Measurements from ENCODE around the gene FAM169A.
"Not testable (repeated sequence)": the region's sequence is repeated elsewhere in the genome, so short reads cannot be mapped to it uniquely, and the experiment has no call there.

FAM169A gene

GRCh38 chr5:74865804-74866595 is at the start of gene FAM169A:
Gene FAM169A, minus strand, starts transcription at chr5:74866387. Its CDS starts 24,711 bp downstream, at chr5:74841676.
- DNase-seq, result peak in 1 of 2 experiments; percentile 58

- no peak for DNase-seq
Observed at GRCh38 chr5:74915488-74915887, 49.3 kb upstream of the FAM169A start.

- not testable (repeated sequence) for DNase-seq
Observed at GRCh38 chr5:74911421-74911820, 45.2 kb upstream of the FAM169A start.

- not testable (repeated sequence) for DNase-seq
Observed at GRCh38 chr5:74909888-74910287, 43.7 kb upstream of the FAM169A start.

- DNase-seq, result not testable (repeated sequence)
Observed at GRCh38 chr5:74908237-74908636, 42.0 kb upstream of the FAM169A start.

GRCh38 chr5:74904713-74905112 is 38.5 kb upstream of the FAM169A start:
- DNase-seq, result not testable (repeated sequence)

- DNase-seq, result no peak
Observed at GRCh38 chr5:74903165-74903787, 37.1 kb upstream of the FAM169A start.

- no peak for DNase-seq
Observed at GRCh38 chr5:74897049-74897448, 30.9 kb upstream of the FAM169A start.

- no peak for DNase-seq
Observed at GRCh38 chr5:74895906-74896305, 29.7 kb upstream of the FAM169A start.

GRCh38 chr5:74894351-74894750 is 28.2 kb upstream of the FAM169A start:
- no peak for DNase-seq

GRCh38 chr5:74892921-74893320 is 26.7 kb upstream of the FAM169A start:
- DNase-seq, result no peak

- DNase-seq, result no peak
Observed at GRCh38 chr5:74889523-74890105, 23.4 kb upstream of the FAM169A start.

GRCh38 chr5:74888117-74888516 is 21.9 kb upstream of the FAM169A start:
- DNase-seq, result no peak

- no peak for DNase-seq
Observed at GRCh38 chr5:74885170-74885569, 19.0 kb upstream of the FAM169A start.

GRCh38 chr5:74882379-74883134 is 16.4 kb upstream of the FAM169A start:
- DNase-seq, result not testable (repeated sequence)

GRCh38 chr5:74877624-74878304 is 11.6 kb upstream of the FAM169A start:
- no peak for DNase-seq

GRCh38 chr5:74875994-74876791 is 10.0 kb upstream of the FAM169A start:
- no peak for DNase-seq

GRCh38 chr5:74873525-74874249 is 7.5 kb upstream of the FAM169A start:
- no peak for DNase-seq

- no peak for DNase-seq
Observed at GRCh38 chr5:74870299-74871067, 4.3 kb upstream of the FAM169A start.

- DNase-seq, result not testable (repeated sequence)
Observed at GRCh38 chr5:74869414-74869813, 3.2 kb upstream of the FAM169A start.

All from SW 1271 (cell line).